ENCODE data around the gene XRCC4. TPM values are rescaled to one million over a fixed set of nuclear protein-coding genes. Genes with fewer than 3 reads are reported as not detected.
"Not testable (repeated sequence)": the region's sequence is repeated elsewhere in the genome, so short reads cannot be mapped to it uniquely, and the experiment has no call there.

The XRCC4 gene
- total RNA-seq, 1 donor from 2014 or later = 9.0 TPM

DNA sequence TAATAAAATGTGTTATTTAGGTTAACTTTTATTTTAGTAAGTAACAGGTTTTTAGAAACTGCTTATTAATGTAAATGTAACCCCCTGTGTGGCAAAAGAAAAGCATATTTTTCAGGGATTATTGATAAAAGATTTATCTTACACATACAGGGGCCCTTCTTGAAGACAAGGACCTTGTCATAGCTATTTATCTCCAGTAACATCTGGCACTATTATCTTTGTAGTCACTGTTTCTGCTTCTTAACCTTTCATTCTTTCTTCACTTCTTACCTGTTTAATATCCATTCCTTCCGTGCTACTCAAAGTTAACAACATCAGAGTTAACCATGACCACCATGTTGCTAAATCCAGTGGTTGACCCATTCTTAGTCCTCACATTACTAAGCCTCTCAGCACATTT lies 276.4 kb downstream of the XRCC4 start:
- no peak for DNase-seq

DNA sequence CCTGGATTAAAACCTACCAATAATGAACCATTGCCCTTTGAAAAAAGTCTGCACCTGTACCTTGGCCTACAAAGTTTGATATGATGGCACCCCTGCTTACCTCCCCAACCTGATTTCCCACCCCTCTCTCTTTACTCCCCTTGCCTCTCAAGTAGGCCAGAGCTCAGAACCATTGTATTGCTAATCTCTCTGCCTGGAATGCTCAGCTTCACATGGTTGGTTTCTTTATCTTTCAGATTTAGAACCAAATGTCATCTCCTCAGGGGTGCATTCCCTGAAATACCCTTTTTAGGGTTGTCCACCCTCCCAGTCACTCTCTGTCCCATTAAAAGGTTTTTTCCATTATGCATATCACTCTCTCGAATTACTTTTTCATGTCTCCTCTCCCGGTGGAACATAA lies 277.6 kb downstream of the XRCC4 start:
- no peak for DNase-seq

DNA sequence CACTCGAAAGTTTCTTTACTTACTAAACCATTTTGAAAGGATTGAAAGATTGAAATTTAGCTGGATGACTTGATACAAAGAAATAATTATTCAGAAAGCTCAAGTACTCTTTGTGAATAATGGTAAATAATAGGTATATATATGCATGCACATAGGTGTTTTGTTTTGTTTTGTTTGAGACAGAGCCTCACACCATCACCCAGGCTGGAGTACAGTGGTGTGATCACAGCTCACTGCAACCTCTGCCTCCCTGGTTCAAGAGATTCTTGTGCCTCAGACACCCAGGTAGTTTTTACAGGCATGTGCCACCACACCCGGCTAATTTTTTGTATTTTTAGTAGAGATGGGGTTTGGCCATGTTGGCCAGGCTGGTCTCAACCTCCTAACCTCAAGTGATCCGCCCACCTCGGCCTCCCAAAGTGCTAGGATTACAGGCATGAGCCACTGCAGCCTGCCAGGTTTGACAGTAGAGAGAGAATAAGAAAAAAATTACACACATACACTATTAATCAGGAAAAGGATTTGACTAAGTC lies 278.2 kb downstream of the XRCC4 start:
- not testable (repeated sequence) for DNase-seq

DNA sequence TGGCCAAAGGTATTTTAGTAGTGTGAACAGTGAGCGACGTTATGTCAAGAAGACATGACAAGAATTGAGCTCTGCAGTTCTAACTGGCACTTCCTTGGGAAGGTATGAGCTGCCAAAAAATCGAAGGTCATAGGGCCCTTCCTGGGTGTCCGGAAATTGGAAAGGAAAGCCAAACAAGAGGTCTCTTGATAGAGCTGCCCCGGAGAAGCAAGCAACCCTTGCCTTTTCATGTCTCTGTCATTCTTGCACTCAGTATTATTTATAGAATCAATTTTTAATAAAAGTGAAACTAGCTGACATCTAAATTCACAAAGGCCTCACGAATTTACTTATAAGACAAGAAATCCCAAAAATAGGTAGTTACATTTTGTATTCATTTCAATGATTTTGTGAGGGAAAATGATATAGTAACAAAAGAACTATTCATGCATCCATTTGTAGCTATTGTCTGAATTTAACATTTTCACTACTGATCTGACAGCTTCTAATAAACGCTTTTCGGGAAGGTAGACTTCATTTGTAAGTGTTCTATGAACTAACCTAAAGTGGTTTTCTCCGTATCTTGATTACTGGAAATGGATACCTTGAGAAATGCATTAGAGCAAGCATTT lies 280.4 kb downstream of the XRCC4 start:
- DNase-seq = no peak

DNA sequence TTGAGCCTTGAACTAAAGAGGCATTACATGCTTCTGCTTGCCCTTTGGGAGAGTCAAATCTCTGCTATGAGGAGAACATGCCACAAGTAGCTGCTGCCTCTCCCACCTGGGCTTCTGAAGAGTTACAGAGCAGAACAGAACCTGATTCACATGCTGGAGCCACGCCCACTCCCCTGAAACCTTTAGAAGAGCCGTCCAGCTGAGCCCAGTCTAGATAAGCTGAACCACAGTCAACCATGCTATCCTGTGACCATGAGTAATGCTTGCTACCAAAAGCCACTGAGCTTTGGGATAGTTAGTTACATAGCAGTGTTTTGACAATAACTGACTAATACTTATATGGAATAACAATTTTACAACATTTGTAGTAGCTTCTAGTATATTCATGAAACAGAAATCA lies 283.2 kb downstream of the XRCC4 start:
- no peak for DNase-seq

DNA sequence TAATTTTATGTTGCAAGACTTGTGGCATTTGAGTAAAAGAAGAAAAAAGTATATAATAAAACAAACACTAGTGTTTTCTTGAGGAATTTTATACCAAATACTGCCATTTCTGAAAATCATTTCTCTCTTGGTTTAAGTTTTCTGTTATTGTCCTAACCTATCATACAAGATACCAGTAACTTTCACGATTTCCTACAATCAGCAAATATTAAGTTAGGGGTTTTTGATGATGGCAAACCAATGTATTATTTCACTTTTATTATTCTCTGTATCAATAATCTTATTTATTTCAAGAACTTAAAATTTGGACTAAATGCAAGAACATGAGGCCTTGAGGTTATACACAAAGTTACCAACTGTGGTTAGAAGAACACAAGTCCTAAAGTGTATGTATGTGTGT lies 285.2 kb downstream of the XRCC4 start:
- DNase-seq = no peak

DNA sequence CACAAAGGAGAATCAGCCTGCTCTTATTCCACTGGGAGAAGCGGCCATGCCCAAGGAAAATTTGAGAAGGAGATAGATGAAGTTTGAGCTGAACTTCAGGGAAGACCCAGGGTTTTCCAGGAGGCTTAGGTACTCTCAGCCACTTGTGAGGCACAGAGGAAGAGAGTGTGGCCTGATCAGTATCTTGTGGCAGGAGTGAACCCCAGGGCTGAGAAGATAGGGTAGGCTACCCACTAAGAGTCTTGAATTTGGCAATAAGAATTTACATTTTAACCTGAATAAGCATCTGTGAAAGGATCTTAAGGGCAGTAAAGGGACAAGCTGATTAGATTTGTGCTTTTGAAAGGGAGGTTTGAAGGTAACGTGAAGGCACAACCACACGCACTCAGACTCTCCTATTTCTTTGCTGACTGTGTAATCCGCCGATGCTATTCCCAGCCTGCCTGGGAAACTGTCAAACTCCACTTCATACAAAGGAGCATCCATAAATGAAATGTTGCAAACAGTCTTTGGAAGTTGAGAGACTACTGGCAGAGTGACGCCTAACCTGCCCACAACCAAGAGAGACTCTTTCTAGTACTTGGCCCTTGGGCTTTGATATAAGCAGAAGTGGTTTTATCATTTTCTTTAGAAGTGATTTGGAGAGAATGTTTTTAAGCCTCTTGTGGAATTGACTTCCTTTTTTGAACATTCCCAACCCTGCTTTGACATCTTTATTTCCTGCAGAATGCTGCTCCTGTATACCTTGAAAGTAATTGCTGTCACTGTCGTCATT lies 286.0 kb downstream of the XRCC4 start:
- no peak for DNase-seq

DNA sequence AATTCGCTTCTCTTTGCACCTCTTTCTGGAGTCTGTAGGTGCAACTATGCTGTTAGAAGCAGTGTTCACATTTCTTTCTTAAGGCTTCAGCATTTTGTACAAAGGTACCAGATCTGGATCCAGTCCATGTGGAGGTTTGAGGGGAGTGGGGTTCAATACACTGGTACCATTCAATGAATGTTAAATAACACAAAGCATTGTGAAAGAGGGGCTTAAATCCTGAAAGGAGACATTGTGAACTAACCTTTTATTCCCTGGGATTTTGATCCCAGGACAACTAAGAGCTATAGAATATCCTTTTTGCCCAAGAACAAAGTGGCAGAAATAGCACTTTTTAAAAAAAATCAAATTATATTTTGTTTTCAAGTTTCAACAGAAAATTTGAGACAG lies 286.5 kb downstream of the XRCC4 start:
- no peak for DNase-seq

DNA sequence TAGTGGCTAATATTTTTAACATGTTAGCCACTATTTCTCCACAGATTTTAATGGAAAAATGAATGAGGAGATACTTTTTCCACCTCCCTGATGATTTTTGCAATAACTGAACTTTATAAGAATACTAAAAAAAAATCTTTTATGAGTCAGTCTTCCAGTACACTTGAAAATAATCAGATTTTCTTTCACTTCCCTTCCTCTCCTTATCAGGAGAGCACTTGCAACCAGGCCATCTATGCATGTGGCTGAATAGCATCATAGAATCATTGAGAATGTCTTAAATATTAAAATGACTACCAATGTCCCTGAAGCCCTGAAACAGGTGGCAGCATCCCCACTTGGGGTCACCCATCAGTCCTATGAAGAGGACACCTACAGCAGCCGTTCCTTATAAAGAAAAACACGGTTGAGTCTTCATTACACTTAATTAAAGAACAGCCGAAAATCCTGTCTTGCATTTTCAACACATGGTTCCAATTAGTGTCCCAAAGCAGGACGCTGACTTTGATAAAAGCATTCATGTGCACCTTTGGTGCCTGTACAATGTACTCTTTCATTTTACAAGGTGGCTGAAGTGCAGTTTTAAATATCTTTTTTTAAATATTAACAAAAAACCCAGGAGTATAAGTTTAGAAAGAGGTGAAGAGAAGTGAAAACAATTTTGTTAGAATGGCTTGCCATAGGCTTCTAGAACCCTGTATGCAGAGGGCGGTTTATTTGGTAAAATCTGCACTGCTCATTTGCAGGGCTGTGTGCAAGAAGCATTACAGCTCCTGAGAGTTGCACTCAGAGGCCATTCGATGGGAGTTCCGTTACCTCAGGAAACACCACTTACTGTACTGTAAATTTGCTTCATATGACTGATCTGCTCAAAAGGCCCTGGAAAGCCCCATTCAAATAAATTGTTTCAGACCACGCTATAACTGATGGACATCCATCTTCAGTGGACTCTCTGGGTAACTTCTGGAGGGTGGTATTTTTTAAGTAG lies 287.3 kb downstream of the XRCC4 start:
- DNase-seq = no peak

DNA sequence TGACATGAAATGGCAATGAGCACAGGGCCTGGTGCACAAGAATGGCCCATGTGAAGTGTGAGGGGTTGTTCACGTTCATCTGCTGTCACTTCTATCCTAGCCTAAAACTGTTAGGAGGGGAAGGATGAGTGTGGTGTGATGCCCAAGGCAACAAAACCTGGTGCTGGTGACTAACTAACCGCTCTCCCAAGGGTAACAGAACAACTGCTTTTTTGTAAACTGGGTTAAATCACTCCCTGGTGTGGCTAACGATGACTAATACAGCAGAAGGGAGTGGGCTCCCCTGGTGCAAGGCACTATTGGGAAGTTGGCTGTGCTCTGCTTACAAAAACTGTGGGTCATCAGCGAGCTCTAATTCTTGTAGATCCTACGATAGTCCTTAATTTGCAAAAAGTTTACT lies 291.0 kb downstream of the XRCC4 start:
- DNase-seq = no peak

DNA sequence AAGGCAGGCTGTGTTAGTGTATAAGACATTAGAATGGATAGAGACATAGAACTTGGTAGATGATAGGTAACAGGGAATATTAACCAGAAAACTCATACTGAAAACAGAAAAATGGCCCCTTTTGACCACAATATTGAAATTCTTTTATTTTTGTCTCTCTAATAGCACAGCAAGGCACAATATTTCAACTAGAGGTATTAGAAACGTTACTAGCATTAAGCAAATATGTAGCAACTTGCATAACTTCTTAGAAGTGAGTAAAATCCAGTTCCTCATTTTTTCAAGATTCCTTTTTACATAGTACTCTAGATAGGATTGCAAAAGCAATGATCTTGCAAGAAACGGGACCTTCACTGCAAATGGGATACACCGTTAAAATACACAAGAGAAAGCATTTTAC lies 291.5 kb downstream of the XRCC4 start:
- no peak for DNase-seq

DNA sequence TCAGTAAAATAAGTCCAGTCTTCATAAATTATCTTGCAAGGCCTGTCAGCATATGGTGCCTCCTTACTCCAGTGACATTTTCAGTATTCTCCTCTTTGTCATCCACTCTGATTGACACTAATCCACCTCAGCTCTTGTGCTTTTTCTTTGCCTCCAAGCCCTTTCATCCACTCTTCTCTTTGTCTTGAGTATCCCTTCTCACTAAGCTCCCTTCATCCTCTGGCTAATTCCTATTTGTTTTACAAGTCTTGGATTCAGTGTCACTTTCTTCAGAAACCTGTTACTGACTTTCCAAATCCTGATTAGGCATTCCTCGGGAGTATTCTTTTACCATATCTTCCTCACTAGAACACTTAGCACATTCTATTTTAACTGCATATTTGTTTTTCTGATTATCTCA lies 293.6 kb downstream of the XRCC4 start:
- no peak for DNase-seq

DNA sequence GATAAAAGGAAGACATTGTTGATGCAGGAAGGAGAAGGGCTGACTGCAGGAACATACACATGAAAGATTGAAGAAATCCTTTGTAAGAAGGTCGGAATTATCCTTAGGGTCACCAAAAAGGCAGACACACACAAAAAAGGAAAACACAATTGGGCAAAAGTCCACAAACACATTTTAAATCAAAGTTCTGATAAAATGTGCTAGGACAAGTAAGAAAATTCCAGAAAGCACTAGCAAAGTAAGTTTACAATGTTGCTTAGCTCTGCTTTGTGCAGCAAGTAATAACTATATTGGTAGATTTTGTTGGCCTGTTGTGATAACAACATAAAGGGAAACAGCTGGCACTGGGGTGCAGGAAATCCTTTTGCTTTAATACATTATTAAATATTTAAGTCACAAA lies 294.4 kb downstream of the XRCC4 start:
- DNase-seq = no peak

DNA sequence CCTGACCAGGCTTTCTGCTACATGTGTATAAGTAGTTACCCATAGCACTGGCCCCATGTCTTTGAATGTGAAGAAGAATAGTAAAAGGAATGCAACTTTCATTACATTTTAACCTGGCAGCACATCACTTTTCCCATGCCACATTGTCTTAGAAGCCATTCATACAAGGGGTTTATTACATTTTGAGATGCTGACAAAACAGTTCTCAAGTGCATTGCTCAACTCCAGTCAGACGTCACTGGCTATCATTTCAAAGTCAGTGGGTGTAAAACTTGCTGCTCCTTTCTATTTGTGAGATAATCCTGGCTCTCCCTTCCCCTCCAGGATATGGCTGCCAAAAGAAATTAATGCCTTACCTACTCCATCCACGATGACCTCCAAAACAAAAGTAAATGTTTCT lies 297.2 kb downstream of the XRCC4 start:
- no peak for DNase-seq

DNA sequence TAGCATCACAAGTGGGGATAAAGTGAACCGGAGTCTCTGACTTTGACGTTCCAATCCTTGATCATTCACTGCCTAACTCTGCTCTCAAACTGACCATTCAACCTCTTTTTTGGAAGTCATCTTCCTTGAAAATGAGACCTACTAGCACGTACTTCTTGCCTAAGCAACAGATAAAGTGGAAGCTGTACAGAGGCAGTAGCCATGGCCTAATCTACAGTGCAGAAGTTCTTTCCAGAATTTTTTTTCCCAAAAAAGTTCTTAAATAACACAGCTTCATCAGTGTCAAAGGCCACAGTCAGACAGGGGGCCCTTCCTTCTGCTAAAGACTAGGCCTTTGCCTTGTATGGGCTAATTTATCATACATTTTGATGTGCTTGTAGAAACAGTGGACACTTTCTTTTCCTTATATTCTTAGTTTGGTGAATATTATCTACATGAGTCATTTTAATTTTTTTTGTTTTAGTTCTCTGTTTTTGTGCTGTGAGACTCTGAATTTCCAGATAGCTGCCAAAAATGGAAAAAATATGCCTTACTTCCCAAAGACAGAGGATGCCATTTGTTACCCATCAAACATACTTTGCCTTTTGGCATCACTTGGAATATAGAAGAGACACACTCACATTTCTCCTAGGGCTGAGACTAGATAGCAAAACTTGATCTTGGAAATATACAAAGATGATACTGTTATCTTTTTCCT lies 297.9 kb downstream of the XRCC4 start:
- DNase-seq = no peak

DNA sequence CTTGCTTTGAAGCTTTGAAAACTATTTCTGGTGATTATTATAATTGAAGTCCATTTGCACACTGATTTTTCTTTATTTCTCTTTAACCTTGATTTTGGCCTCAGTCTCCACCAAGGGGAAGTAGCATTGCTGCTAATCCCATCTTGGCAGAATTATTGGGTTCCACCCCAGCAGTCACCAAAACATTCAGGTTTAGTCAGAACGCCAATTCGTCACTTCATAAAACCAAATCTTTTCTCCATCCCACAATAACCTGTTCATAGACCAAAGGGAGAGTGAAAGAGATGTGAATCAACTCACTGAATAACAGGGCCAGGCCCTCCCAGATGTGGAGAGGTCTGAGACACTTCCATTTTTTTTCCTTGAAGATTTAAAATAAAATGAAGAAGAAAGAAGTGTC lies 299.1 kb downstream of the XRCC4 start:
- DNase-seq = no peak

DNA sequence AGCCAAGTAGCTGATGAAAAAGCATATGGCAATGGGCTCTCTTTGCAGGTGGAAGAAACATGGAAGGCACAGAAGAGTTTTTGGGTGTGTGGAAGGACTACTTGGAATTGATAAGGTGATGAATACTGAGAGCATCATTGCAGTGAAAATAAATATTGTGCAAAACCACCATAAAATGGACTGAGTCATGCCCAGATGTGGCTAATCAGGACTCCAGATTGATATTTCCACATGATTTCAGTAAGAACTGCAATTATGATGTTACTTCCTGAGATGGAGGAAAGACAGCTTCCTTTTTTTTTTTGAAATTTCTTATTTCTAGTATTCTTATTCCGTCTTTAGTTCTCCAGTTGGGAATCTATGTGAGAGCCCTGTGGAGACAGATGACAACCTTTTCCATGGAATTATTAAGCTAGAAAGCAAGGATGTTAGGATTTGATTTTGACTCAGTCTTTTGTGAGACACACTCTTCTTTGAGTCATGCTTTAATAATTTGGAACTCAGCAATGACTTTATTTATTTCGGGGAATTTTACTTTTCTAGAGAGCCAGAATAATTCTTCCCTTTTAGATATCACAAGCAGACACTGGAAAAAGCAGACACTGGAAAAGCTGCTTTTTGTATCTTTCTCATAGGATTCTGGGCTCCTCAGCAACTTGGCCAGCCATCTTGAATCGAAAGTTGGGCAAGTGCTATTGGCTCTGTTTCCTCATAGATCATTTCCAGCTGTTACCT lies 300.0 kb downstream of the XRCC4 start:
- peak; percentile 70 for DNase-seq

DNA sequence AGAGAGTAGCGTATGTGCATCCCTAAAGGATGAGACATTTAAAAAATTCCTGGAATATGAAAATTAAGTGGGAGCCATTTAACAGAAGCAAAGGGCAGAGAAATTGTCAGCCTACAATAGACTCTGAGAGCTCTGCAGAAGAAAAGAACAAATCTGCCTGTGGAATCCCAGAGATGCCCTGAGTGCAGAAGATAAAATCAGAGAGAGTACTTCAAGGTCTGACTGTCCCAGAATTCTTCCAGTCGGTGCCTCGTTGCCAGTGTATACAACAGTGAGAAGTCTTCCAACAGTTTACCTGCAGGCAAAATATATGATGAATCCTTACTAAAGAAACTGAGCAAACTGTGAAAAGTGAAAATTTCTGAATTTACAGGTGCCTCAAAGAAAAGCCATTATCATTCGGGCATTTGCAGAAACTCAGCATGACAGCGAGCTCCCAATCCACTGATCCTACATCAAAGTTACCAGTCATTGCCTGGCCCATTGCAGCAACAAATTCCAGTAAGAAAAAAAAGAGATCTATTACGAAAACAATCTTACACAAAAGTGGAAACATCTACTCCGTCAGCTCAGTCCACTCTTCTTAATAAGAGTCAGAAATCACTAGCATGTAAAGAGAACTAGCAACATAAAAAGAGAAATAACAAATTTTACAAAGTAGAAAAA lies 301.4 kb downstream of the XRCC4 start:
- DNase-seq = no peak

DNA sequence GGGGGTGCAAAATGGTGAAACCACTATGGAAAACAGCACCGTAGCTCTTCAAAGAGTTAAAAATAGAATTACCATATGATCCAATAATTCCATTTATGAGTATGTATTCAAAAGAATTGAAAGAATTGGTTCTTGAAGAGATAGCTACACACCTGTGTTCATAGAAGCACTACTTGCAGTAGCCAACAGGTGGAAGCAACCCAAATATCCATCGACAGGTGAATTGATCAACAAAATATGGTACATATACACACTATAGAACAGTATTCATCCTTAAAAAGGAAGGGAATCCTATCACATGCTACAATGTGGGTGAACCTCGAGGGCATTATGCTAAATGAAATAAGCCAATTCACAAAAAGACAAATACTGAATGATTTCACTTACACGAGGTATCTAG lies 308.5 kb downstream of the XRCC4 start:
- DNase-seq = no peak

DNA sequence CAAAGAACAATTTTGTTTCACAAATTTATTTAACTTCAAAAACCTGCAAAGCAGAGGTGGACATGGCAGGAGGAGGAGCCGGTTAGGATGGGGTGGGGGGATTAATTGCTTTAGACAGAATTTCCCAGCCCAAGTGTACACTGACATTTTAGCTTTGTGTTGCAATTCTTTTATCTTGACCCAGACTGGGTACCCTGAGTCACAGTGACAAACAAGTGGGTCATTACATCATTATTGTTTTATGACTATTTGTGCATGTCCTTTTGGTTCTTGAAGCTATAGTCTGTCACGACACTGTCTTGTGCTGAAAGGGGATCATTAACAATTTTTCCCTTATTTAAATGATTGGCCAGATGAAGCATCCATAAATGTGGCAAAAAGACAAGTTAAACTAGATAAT lies 309.7 kb downstream of the XRCC4 start:
- DNase-seq = no peak

DNA sequence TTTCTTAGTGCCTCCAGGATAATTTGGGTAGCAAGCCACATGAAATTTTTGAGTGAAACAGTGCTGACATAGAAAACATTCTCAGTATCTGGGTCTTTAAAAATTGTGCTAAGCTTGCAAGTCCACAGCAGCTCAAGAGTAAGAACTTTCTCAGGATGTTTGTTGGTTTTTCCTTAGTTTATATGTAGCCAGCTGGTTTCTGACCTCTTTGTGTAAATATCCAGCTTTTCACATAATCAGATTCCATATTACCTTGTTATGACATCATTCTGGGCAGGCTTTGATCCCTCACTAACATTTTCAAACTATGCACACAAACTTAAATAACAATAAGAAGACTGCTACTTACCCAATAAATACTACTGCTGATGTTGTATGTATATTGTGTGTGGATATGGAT lies 311.3 kb downstream of the XRCC4 start:
- DNase-seq = no peak

Measured in skin of body (tissue), 2 donors.